Dendritic cell treated with granulocyte-macrophage colony-stimulating factor and Interleukin-4, amounts not matched to agents 40 ng/mL and 50 ng/mL, for 4 days (primary cell): ENCODE results near the gene CDK3.

Source experiments
- H3K27ac Mint-ChIP-seq: one replicate; pipeline ENCODE4 v1.8.0; 2022; ENCODE audit warnings: mild to moderate bottlenecking, mixed read lengths
- H3K27me3 Mint-ChIP-seq: one replicate; pipeline ENCODE4 v1.8.0; 2022; ENCODE audit warnings: mild to moderate bottlenecking, mixed read lengths
- H3K36me3 Mint-ChIP-seq: one replicate; pipeline ENCODE4 v1.8.0; 2022; ENCODE audit warnings: low read depth, mixed read lengths
- H3K4me1 Mint-ChIP-seq: one replicate; pipeline ENCODE4 v1.8.0; 2022; ENCODE audit warnings: low read depth, mixed read lengths
- H3K4me3 Mint-ChIP-seq: one replicate; pipeline ENCODE4 v1.8.0; 2022; ENCODE audit warnings: mild to moderate bottlenecking, moderate library complexity, mixed read lengths
- H3K9me3 Mint-ChIP-seq: one replicate; pipeline ENCODE4 v1.8.0; 2022; ENCODE audit warnings: mixed read lengths
- intact Hi-C: fragments of 100-400 bp; cut with micrococcal nuclease; formaldehyde crosslinking; loops from one replicate; pipeline ENCODE4 v1.15.0; 2022

The CDK3 gene

GRCh38 chr17:76049239-76049638, 48.6 kb downstream of the CDK3 start:
- Mint-ChIP-seq H3K27ac (peak overlapping the region; percentile 10), H3K36me3 (peaks cover 95% of the 10 kb centered on the region), H3K9me3 (no peaks in the 10 kb centered on the region), H3K4me1 (peaks cover 49% of the 10 kb centered on the region), H3K4me3 (no peak overlapping the region), H3K27me3 (no peaks in the 10 kb centered on the region)
- intact Hi-C loops = no loop called here

- Mint-ChIP-seq H3K4me1 (peaks cover 49% of the 10 kb centered on the region), H3K27me3 (no peaks in the 10 kb centered on the region), H3K4me3 (no peak overlapping the region), H3K27ac (no peak overlapping the region), H3K36me3 (peaks cover 95% of the 10 kb centered on the region), H3K9me3 (no peaks in the 10 kb centered on the region)
- intact Hi-C loops = no loop called here
Measured at GRCh38 chr17:76049836-76050537, 49.3 kb downstream of the CDK3 start.

GRCh38 chr17:76050538-76051467, 50.1 kb downstream of the CDK3 start:
- H3K27ac Mint-ChIP-seq = no peak overlapping the region
- peaks cover 95% of the 10 kb centered on the region for H3K36me3 Mint-ChIP-seq
- H3K9me3 Mint-ChIP-seq = no peaks in the 10 kb centered on the region
- H3K4me3 Mint-ChIP-seq = no peak overlapping the region
- intact Hi-C loops = no loop called here
- H3K27me3 Mint-ChIP-seq = no peaks in the 10 kb centered on the region
- H3K4me1 Mint-ChIP-seq = peaks cover 49% of the 10 kb centered on the region

- Mint-ChIP-seq H3K36me3 (peaks cover 95% of the 10 kb centered on the region), H3K9me3 (no peaks in the 10 kb centered on the region), H3K27ac (peak overlapping the region; percentile 18), H3K4me1 (peaks cover 42% of the 10 kb centered on the region), H3K4me3 (no peak overlapping the region), H3K27me3 (no peaks in the 10 kb centered on the region)
- intact Hi-C loops = no loop called here
Measured at GRCh38 chr17:76051561-76051960, 50.9 kb downstream of the CDK3 start.

GRCh38 chr17:76053246-76054111, 52.8 kb downstream of the CDK3 start:
- intact Hi-C loops = no loop called here
- Mint-ChIP-seq H3K9me3 (no peaks in the 10 kb centered on the region), H3K4me1 (peaks cover 33% of the 10 kb centered on the region), H3K27me3 (no peaks in the 10 kb centered on the region), H3K36me3 (peaks cover 96% of the 10 kb centered on the region), H3K4me3 (no peak overlapping the region), H3K27ac (no peak overlapping the region)

- no peaks in the 10 kb centered on the region for H3K27me3 Mint-ChIP-seq
- no peak overlapping the region for H3K27ac Mint-ChIP-seq
- peaks cover 27% of the 10 kb centered on the region for H3K4me1 Mint-ChIP-seq
- intact Hi-C loops = no loop called here
- peaks cover 96% of the 10 kb centered on the region for H3K36me3 Mint-ChIP-seq
- no peaks in the 10 kb centered on the region for H3K9me3 Mint-ChIP-seq
- no peak overlapping the region for H3K4me3 Mint-ChIP-seq
Measured at GRCh38 chr17:76054112-76054476, 53.4 kb downstream of the CDK3 start.
